SU-DHL-6 (cell line): ENCODE data around the gene SDC3.
"Not testable (repeated sequence)": the region's sequence is repeated elsewhere in the genome, so short reads cannot be mapped to it uniquely, and the experiment has no call there.

Experiments
- H2AFZ ChIP-seq: fragments of 200-600 bp; sonication (generic); 2 replicates; pipeline ENCODE4 v1.6.1; 2014; ENCODE audit warnings: low read depth, mild to moderate bottlenecking, moderate library complexity, mixed read lengths, antibody characterized with exemption, low read length; ENCODE audit not compliant: severe bottlenecking
- H3F3A ChIP-seq: fragments of 200-600 bp; shearing (Covaris generic); 2 replicates; pipeline ENCODE4 v1.6.0; 2016; ENCODE audit warnings: antibody characterized with exemption, mild to moderate bottlenecking; ENCODE audit not compliant: insufficient read depth
- H3K27ac ChIP-seq: fragments of 200-600 bp; sonication (generic); 2 replicates; pipeline ENCODE4 v1.5.1; 2016; ENCODE audit warnings: low read depth, mild to moderate bottlenecking, low read length, moderate library complexity, mixed read lengths
- H3K27me3 ChIP-seq: fragments of 200-600 bp; sonication (generic), shearing (Covaris generic); 2 replicates; pipeline ENCODE4 v1.6.0; 2014; ENCODE audit warnings: mild to moderate bottlenecking, low read length
- H3K36me3 ChIP-seq: fragments of 200-600 bp; sonication (generic); 2 replicates; pipeline ENCODE4 v1.6.1; 2014; ENCODE audit warnings: mild to moderate bottlenecking, low read length, mixed read lengths
- H3K4me2 ChIP-seq: fragments of 300-600, 200-600 bp; shearing (Covaris generic), sonication (generic); 2 replicates; pipeline ENCODE4 v1.6.0; 2014; ENCODE audit warnings: low read length, low read depth, mild to moderate bottlenecking; ENCODE audit not compliant: poor library complexity, severe bottlenecking
- H3K4me3 ChIP-seq: fragments of 200-600 bp; sonication (generic); 2 replicates; pipeline ENCODE4 v1.5.1; 2014; ENCODE audit warnings: antibody characterized with exemption, low read length, mild to moderate bottlenecking, mixed read lengths; ENCODE audit not compliant: insufficient read depth, poor library complexity, severe bottlenecking
- H3K79me2 ChIP-seq: fragments of 200-600 bp; sonication (generic); 2 replicates; pipeline ENCODE4 v1.6.1; 2014; ENCODE audit warnings: mild to moderate bottlenecking, low read length, moderate library complexity; ENCODE audit not compliant: insufficient read depth
- H3K9ac ChIP-seq: fragments of 200-600 bp; sonication (generic); 2 replicates; pipeline ENCODE4 v1.7.0; 2014; ENCODE audit warnings: mild to moderate bottlenecking, low read length
- H3K9me2 ChIP-seq: fragments of 200-600 bp; sonication (generic); replicated peaks from 2 replicates; pipeline ENCODE4 v1.6.1; 2014; ENCODE audit warnings: low read length; ENCODE audit not compliant: insufficient read depth
- H3K9me3 ChIP-seq: fragments of 200-600 bp; sonication (generic); 2 replicates; pipeline ENCODE4 v1.6.1; 2014; ENCODE audit warnings: low read length, mixed read lengths; ENCODE audit not compliant: insufficient read depth
- H4K20me1 ChIP-seq: fragments of 200-600 bp; sonication (generic); 2 replicates; pipeline ENCODE4 v1.6.1; 2014; ENCODE audit warnings: low read depth, mild to moderate bottlenecking, antibody characterized with exemption, low read length, moderate library complexity, mixed read lengths
- EZH2phosphoT487 ChIP-seq: fragments of 200-600 bp; sonication (generic), shearing (Covaris generic); conservative IDR thresholded peaks from 2 replicates; pipeline ENCODE4 v1.6.1; 2018; ENCODE audit warnings: mild to moderate bottlenecking, antibody characterized with exemption, low read length, moderate library complexity, mixed read lengths
- TF ChIP-seq, protein P1 (sequence below): fragments of 200-600 bp; sonication (generic); IDR thresholded peaks from one replicate; pipeline ENCODE4 v1.5.1; 2017; ENCODE audit warnings: antibody characterized with exemption, mild to moderate bottlenecking, low read length, moderate library complexity; ENCODE audit not compliant: insufficient read depth, poor library complexity, severe bottlenecking

Gene SDC3

DNA sequence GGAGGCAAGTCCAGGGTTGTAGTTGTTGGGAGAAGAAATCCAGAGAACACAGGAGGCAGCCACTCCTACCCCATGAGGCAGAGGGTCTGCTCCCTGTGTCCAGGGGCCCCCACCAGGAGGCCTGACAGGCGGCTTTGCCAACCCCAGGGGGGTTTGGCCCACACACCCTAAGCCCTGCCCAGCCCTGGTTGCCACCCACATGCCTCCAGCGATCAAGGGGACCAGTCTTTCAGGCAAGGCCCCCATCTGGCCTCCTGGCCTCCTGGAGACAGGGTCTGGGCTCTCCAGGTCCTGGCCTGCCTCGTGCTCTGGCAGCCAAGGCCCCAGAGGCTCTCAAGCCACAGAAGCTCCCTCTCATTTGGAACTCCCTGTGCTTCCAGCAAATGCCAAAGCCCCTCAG, 38.5 kb downstream of the SDC3 start:
- Histone ChIP-seq H3K4me2 (no peak overlapping the region), H3K4me3 (no peak overlapping the region), H3K9ac (no peak overlapping the region), H3K27me3 (no peaks in the 10 kb centered on the region), H4K20me1 (no peaks in the 10 kb centered on the region), H3K27ac (no peak overlapping the region), H3K9me3 (no peaks in the 10 kb centered on the region), H3K36me3 (no peaks in the 10 kb centered on the region), H3K9me2 (no peaks in the 10 kb centered on the region), H3K79me2 (no peaks in the 10 kb centered on the region), H2AFZ (no peak overlapping the region), H3F3A (no peaks in the 10 kb centered on the region)
- no peak for TF ChIP-seq EZH2phosphoT487
- TF ChIP-seq, protein P1, sequence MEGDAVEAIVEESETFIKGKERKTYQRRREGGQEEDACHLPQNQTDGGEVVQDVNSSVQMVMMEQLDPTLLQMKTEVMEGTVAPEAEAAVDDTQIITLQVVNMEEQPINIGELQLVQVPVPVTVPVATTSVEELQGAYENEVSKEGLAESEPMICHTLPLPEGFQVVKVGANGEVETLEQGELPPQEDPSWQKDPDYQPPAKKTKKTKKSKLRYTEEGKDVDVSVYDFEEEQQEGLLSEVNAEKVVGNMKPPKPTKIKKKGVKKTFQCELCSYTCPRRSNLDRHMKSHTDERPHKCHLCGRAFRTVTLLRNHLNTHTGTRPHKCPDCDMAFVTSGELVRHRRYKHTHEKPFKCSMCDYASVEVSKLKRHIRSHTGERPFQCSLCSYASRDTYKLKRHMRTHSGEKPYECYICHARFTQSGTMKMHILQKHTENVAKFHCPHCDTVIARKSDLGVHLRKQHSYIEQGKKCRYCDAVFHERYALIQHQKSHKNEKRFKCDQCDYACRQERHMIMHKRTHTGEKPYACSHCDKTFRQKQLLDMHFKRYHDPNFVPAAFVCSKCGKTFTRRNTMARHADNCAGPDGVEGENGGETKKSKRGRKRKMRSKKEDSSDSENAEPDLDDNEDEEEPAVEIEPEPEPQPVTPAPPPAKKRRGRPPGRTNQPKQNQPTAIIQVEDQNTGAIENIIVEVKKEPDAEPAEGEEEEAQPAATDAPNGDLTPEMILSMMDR = no peak

DNA sequence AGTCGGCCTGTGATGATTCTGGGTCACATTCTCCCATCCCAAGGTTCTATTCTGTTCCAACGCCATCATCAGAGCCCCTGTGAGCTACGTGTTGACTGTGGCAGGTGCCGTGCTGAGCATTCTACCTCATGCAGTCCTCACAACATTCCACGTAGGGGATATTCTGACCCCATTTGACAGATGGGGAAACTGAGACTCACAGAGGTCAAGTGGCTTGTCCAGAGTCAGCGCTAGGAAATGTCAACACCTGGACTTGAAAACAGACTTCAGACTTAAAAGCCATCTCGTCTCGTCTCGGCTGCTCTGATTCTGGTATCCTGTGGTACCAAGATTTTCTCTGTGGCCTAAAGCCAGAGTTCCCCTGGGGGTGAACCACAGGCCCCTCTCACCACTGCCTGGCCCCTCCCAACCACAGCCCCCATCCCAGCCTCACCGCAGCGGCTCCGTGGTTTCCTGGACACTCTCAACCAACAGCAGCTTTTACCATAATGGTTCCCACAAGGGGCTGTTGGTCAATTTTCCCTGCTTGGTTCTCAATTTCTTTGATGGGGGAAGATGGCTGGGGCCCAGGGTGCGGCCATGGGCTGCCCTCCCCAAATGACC, 39.6 kb downstream of the SDC3 start:
- H3K36me3 ChIP-seq = no peaks in the 10 kb centered on the region
- H3K9me3 ChIP-seq = no peaks in the 10 kb centered on the region
- H3F3A ChIP-seq = no peaks in the 10 kb centered on the region
- no peak overlapping the region for H3K9ac ChIP-seq
- H3K27me3 ChIP-seq = no peaks in the 10 kb centered on the region
- H3K27ac ChIP-seq = no peak overlapping the region
- no peak for TF ChIP-seq EZH2phosphoT487
- TF ChIP-seq, protein P1 = no peak
- H4K20me1 ChIP-seq = no peaks in the 10 kb centered on the region
- H3K79me2 ChIP-seq = no peaks in the 10 kb centered on the region
- H3K4me3 ChIP-seq = no peak overlapping the region
- H2AFZ ChIP-seq = no peak overlapping the region
- H3K9me2 ChIP-seq = no peaks in the 10 kb centered on the region
- H3K4me2 ChIP-seq = no peak overlapping the region

DNA sequence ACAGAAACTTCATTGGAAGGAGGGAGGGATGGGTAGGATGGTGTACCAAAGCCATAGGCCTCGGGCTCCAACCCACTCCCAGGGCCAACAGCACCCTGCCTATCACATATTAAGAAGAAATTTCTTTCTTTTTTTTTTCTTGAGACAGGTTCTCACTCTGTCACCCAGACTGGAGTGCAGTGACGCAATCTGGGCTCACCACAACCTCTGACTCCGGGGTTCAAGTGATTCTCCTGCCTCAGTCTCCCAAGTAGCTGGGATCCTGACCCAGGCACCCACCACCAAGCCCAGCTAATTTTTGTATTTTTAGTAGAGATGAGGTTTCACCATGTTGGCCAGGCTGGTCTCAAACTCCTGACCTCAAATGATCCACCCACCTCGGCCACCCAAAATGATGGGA, 40.5 kb downstream of the SDC3 start:
- H3K4me2 ChIP-seq, H3K79me2 ChIP-seq, H4K20me1 ChIP-seq, H3K9me2 ChIP-seq, H3F3A ChIP-seq, H3K9ac ChIP-seq, H3K27me3 ChIP-seq, H2AFZ ChIP-seq, H3K9me3 ChIP-seq, H3K36me3 ChIP-seq, H3K27ac ChIP-seq, H3K4me3 ChIP-seq: not testable (repeated sequence)

DNA sequence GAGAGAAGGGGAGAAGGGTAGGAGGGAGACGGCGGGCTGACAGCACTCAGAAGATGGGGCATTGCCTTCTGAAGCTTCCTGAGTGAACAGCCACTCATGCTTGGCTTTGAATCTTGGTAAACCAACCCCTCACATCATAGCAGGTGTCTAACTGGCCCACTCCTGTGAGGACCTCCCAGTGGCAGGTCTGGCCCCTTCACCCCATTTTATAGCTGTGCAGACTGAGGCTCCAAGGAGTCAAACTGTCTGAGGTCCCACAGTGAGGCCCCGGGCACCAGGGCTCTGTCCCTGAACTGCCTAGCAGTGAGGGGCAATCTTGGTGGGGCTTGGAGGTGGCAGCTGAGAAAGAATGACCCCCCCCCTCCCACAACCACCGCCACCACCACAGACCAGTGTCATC, 41.0 kb downstream of the SDC3 start:
- no peak overlapping the region for H3K4me2 ChIP-seq
- H3F3A ChIP-seq = no peaks in the 10 kb centered on the region
- H3K9ac ChIP-seq = no peak overlapping the region
- no peak for TF ChIP-seq EZH2phosphoT487
- TF ChIP-seq, protein P1 = no peak
- no peaks in the 10 kb centered on the region for H3K36me3 ChIP-seq
- no peaks in the 10 kb centered on the region for H3K9me2 ChIP-seq
- H3K9me3 ChIP-seq = no peaks in the 10 kb centered on the region
- no peak overlapping the region for H2AFZ ChIP-seq
- no peak overlapping the region for H3K27ac ChIP-seq
- no peaks in the 10 kb centered on the region for H3K79me2 ChIP-seq
- H4K20me1 ChIP-seq = no peaks in the 10 kb centered on the region
- H3K4me3 ChIP-seq = no peak overlapping the region
- H3K27me3 ChIP-seq = no peaks in the 10 kb centered on the region
